Sigmoid colon (tissue), 7 donors: Measurements from ENCODE around the gene ZNF17. TPM values are rescaled to one million over a fixed set of nuclear protein-coding genes. Genes with fewer than 3 reads are reported as not detected.

Experiments used
- DNase-seq: peaks from one replicate; pipeline ENCODE4 v3.0.0-alpha.2; 2019
- H3K27ac ChIP-seq, 4 donors: fragments of 200-600 bp; sonication (generic); one replicate each; pipeline ENCODE4 v1.5.1; 2016 to 2019; ENCODE audit warnings: mild to moderate bottlenecking in 1 of 4
- H3K27me3 ChIP-seq, 3 donors: fragments of 200-600 bp; sonication (generic); one replicate each; pipeline ENCODE4 v1.5.1; 2019; ENCODE audit warnings: mild to moderate bottlenecking in 1 of 3
- H3K36me3 ChIP-seq, 4 donors: fragments of 200-600 bp; sonication (generic); one replicate each; pipeline ENCODE4 v1.5.1; 2016 to 2019
- H3K4me1 ChIP-seq, 4 donors: fragments of 200-600 bp; sonication (generic); one replicate each; pipeline ENCODE4 v1.5.1; 2017 to 2019
- H3K4me3 ChIP-seq, 4 donors: fragments of 200-600 bp; sonication (generic); one replicate each; pipeline ENCODE4 v1.5.1; 2017 to 2019; ENCODE audit warnings: mild to moderate bottlenecking in 2 of 4, moderate library complexity in 1 of 4
- H3K9me3 ChIP-seq, 4 donors: fragments of 200-600 bp in 3 of 4; sonication (generic) in 3 of 4; one replicate each; pipeline versions ENCODE4 v1.5.1 to v1.6.1; 2013 to 2019
- EP300 ChIP-seq, 4 donors: sonication (generic); formaldehyde crosslinking; IDR thresholded peaks; one replicate each; pipeline ENCODE4 v1.6.1; 2017; ENCODE audit warnings: antibody characterized with exemption in 4 of 4
- POLR2A ChIP-seq, 2 donors: fragments of 450-650 bp; IDR thresholded peaks; one replicate each; pipeline ENCODE4 v1.6.1; 2016; ENCODE audit warnings: antibody characterized with exemption in 2 of 2, mild to moderate bottlenecking in 2 of 2, moderate library complexity in 2 of 2
- POLR2AphosphoS5 ChIP-seq, 4 donors: sonication (generic); formaldehyde crosslinking; IDR thresholded peaks; one replicate each; pipeline ENCODE4 v1.6.1; 2017; ENCODE audit warnings: antibody characterized with exemption in 4 of 4
- WGBS, 2 donors: extraction: QIAGEN DNeasy Blood & Tissue Kit; methylation state at CpG; one replicate each; pipeline ENCODE4 v1.1.7; 2013; 5-methylcytosine and 5-hydroxymethylcytosine counted together
- intact Hi-C: fragments of 100-400 bp; cut with DNase I; formaldehyde crosslinking; loops from one replicate; pipeline ENCODE4 v1.15.1; 2023
- polyA plus RNA-seq, 3 donors: library from polyadenylated mRNA; stranded (reverse); fragments of 200-250 nt; gene quantifications; one replicate each; pipeline ENCODE4 v1.2.3, GENCODE V29; 2013
- total RNA-seq, 4 donors: library from RNA; depleted of rRNA; stranded (reverse); fragments of >200 nt; gene quantifications; one replicate each; pipeline ENCODE4 v1.1.0, GENCODE V29; 2016
- TF ChIP-seq, protein P1 (sequence below), 4 experiments: fragments of 450-650 bp in 3 of 4; fragments of 200-600 bp in 1 of 4; IDR thresholded peaks; one replicate each; pipeline ENCODE4 v1.5.1; 2016 to 2019; ENCODE audit warnings: antibody characterized with exemption in 4 of 4, mild to moderate bottlenecking in 3 of 4, moderate library complexity in 2 of 4
- donor health status: healthy with polysubstance abuse.
- donor health status: Bipolar disorder and iron deficiency.
- donor health status: healthy.

The ZNF17 gene
- total and polyA plus RNA-seq, 7 donors = 0.69 to 14.0 (median 10.2) TPM

DNA sequence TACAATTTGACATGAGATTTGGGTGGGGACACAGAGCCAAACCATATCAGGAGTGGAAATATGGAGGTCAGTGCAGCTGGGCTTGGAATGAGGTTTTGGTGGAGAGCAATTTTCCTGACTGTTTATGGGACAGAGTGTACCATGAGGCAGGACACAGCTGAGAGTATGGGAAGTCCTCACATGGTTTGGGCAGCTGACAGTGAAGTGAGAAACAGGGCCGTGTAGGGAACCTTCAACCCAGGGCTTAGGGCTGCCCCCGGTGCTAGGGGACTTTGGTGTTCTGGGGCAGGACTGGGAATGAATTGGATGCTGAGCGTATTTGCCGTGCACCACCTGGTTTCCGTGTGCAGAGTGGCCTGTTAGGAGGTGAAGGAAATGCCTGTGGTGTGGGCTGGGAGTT is 15.3 kb upstream of the ZNF17 start:
- intact Hi-C loops = no loop called here
- DNase-seq = no peak
- Histone ChIP-seq H3K9me3 (peaks cover 9 to 28% (median 19%) of the 10 kb centered on the region in 4 donors), H3K27ac (no peak overlapping the region), H3K4me1 (peaks cover 0 to 16% (median 5%) of the 10 kb centered on the region in 4 donors), H3K4me3 (no peak overlapping the region), H3K36me3 (peaks cover 26 to 78% (median 47%) of the 10 kb centered on the region in 4 donors), H3K27me3 (no peaks in the 10 kb centered on the region)
- 92 to 93% methylated on average over 5 of the region's 5 CpGs for WGBS, 2 donors
- TF ChIP-seq, protein P1, sequence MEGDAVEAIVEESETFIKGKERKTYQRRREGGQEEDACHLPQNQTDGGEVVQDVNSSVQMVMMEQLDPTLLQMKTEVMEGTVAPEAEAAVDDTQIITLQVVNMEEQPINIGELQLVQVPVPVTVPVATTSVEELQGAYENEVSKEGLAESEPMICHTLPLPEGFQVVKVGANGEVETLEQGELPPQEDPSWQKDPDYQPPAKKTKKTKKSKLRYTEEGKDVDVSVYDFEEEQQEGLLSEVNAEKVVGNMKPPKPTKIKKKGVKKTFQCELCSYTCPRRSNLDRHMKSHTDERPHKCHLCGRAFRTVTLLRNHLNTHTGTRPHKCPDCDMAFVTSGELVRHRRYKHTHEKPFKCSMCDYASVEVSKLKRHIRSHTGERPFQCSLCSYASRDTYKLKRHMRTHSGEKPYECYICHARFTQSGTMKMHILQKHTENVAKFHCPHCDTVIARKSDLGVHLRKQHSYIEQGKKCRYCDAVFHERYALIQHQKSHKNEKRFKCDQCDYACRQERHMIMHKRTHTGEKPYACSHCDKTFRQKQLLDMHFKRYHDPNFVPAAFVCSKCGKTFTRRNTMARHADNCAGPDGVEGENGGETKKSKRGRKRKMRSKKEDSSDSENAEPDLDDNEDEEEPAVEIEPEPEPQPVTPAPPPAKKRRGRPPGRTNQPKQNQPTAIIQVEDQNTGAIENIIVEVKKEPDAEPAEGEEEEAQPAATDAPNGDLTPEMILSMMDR (IDR thresholded peaks at IDR 0.05) = no peak
- TF ChIP-seq POLR2AphosphoS5 (IDR thresholded peaks at IDR 0.05) (no peak), EP300 (IDR thresholded peaks at IDR 0.05) (no peak)

- Histone ChIP-seq H3K4me3 (no peak overlapping the region), H3K36me3 (peaks cover 26 to 76% (median 42%) of the 10 kb centered on the region in 4 donors), H3K9me3 (peaks cover 9 to 29% (median 23%) of the 10 kb centered on the region in 4 donors), H3K27me3 (no peaks in the 10 kb centered on the region), H3K27ac (no peak overlapping the region), H3K4me1 (no peaks in the 10 kb centered on the region)
- TF ChIP-seq, protein P1 (IDR thresholded peaks at IDR 0.05) = no peak
- TF ChIP-seq POLR2AphosphoS5 (IDR thresholded peaks at IDR 0.05) (no peak), POLR2A (IDR thresholded peaks at IDR 0.05) (no peak), EP300 (IDR thresholded peaks at IDR 0.05) (no peak)
- no peak for DNase-seq
- intact Hi-C loops = no loop called here
- 97 to 99% methylated on average over 5 of the region's 5 CpGs for WGBS, 2 donors
Measured at GRCh38 chr19:57398868-57399267, 12.1 kb upstream of the ZNF17 start.

GRCh38 chr19:57403737-57404563 is 7.0 kb upstream of the ZNF17 start:
- 95% methylated on average over 9 of the region's 9 CpGs for WGBS, 2 donors
- intact Hi-C loops = no loop called here
- Histone ChIP-seq H3K4me1 (no peaks in the 10 kb centered on the region), H3K4me3 (no peak overlapping the region), H3K9me3 (peaks cover 0 to 12% (median 8%) of the 10 kb centered on the region in 4 donors), H3K36me3 (peaks cover 3 to 30% (median 6%) of the 10 kb centered on the region in 4 donors), H3K27ac (no peak overlapping the region), H3K27me3 (no peaks in the 10 kb centered on the region)
- TF ChIP-seq, protein P1 (IDR thresholded peaks at IDR 0.05) = no peak
- DNase-seq = no peak

DNA sequence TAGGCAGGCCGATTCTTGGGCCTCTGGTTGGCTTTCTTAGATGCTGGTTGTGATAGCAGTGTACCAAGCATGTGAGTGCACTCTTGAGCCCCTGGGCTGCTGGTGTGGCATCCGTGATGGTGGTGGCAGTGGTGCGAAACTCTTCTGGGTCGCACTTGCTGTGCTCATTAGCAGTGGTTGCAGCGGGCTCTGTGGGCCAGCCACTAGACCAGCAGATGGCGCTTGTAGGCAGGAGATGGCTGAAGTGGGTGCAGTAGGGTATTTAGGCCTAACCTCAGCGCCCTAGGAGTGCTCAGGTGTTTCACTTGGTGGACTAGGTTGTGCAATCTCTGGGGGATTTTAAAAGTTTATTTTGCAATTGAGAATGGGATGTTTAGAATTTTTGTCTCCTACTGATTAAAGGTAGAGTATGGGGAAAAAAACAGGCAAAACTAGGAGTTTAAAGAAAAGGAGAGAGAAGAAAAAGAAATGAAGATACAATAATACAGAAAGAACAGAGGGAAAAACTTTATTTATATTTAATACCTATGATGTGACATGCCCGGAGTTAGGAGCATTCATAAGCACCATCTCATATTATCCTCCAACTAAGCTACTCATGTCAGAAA is 4.3 kb upstream of the ZNF17 start:
- TF ChIP-seq, protein P1 (IDR thresholded peaks at IDR 0.05) = peak in 1 of 4 experiments; percentile 35
- no peak for TF ChIP-seq EP300 (IDR thresholded peaks at IDR 0.05)
- H3K4me1 ChIP-seq = peaks cover 0 to 10% (median 6%) of the 10 kb centered on the region in 4 donors
- peaks cover 0 to 8% (median 0%) of the 10 kb centered on the region in 4 donors for H3K9me3 ChIP-seq
- intact Hi-C loops = no loop called here
- no peak overlapping the region for H3K4me3 ChIP-seq
- 22 to 26% methylated on average over 8 of the region's 8 CpGs for WGBS, 2 donors
- H3K36me3 ChIP-seq = peaks cover 0 to 3% (median 0%) of the 10 kb centered on the region in 4 donors
- no peaks in the 10 kb centered on the region for H3K27me3 ChIP-seq
- no peak for DNase-seq
- H3K27ac ChIP-seq = no peak overlapping the region
